ENCODE measurements around the gene EEF1A2. TPM values are rescaled to one million over a fixed set of nuclear protein-coding genes. Genes with fewer than 3 reads are reported as not detected.

EEF1A2 gene
- total RNA-seq, 1 donor from 2014 or later = 20.0 TPM

- TF ChIP-seq CTCF (conservative IDR thresholded peaks at IDR 0.05; ENCODE audit: low read depth, low read length) = no peak
- no peak for DNase-seq (ENCODE audit: low read depth)
- H3K4me3 ChIP-seq (ENCODE audit: low read depth, low read length) = no peak overlapping the region
These were observed 7.2 kb downstream of the EEF1A2 start for GRCh38 chr20:63491635-63492230.

- no peak for DNase-seq (ENCODE audit: low read depth)
- H3K4me3 ChIP-seq (ENCODE audit: low read depth, low read length) = no peak overlapping the region
- no peak for TF ChIP-seq CTCF (conservative IDR thresholded peaks at IDR 0.05; ENCODE audit: low read depth, low read length)
These were observed 7.8 kb downstream of the EEF1A2 start for GRCh38 chr20:63491078-63491477.

GRCh38 chr20:63490416-63490815, 8.5 kb downstream of the EEF1A2 start:
- no peak overlapping the region for H3K4me3 ChIP-seq (ENCODE audit: low read depth, low read length)
- DNase-seq (ENCODE audit: low read depth) = no peak
- no peak for TF ChIP-seq CTCF (conservative IDR thresholded peaks at IDR 0.05; ENCODE audit: low read depth, low read length)

- no peak for TF ChIP-seq CTCF (conservative IDR thresholded peaks at IDR 0.05; ENCODE audit: low read depth, low read length)
- no peak overlapping the region for H3K4me3 ChIP-seq (ENCODE audit: low read depth, low read length)
- no peak for DNase-seq (ENCODE audit: low read depth)
These were observed 10.3 kb downstream of the EEF1A2 start for GRCh38 chr20:63488315-63489251.

GRCh38 chr20:63487781-63488241, 11.1 kb downstream of the EEF1A2 start:
- H3K4me3 ChIP-seq (ENCODE audit: low read depth, low read length) = no peak overlapping the region
- DNase-seq (ENCODE audit: low read depth) = no peak
- TF ChIP-seq CTCF (conservative IDR thresholded peaks at IDR 0.05; ENCODE audit: low read depth, low read length) = no peak

GRCh38 chr20:63487116-63487764, 11.6 kb downstream of the EEF1A2 start:
- no peak for DNase-seq (ENCODE audit: low read depth)
- no peak for TF ChIP-seq CTCF (conservative IDR thresholded peaks at IDR 0.05; ENCODE audit: low read depth, low read length)
- H3K4me3 ChIP-seq (ENCODE audit: low read depth, low read length) = no peak overlapping the region
